CD4-positive, CD25-positive, alpha-beta regulatory T cell (primary cell): ENCODE data around the gene LRP1. TPM values are rescaled to one million over a fixed set of nuclear protein-coding genes. Genes with fewer than 3 reads are reported as not detected.

Experiments
- ATAC-seq, 2 donors: fragments of 150-1000 bp; cut with Tn5 transposase; one replicate each; pipeline ENCODE4 v1.10.0; 2021; ENCODE audit warnings: low read depth in 2 of 2, moderate number of reproducible peaks in 2 of 2, moderate library complexity in 1 of 2
- DNase-seq, 3 donors: peaks; one replicate each; pipeline versions ENCODE4 v3.0.0 to v3.0.0-alpha.2; 2012 to 2022; ENCODE audit warnings: mixed read lengths in 1 of 3
- H3K27ac ChIP-seq: one replicate; pipeline ENCODE4 v1.7.0; 2013; ENCODE audit warnings: mild to moderate bottlenecking, low read length; ENCODE audit not compliant: insufficient read depth, poor library complexity, severe bottlenecking
- H3K27me3 ChIP-seq: one replicate; pipeline ENCODE4 v1.7.0; 2013; ENCODE audit warnings: low read length; ENCODE audit not compliant: control insufficient read depth, insufficient read depth
- H3K36me3 ChIP-seq: one replicate; pipeline ENCODE4 v1.7.0; 2013; ENCODE audit warnings: mild to moderate bottlenecking, low read length, moderate library complexity; ENCODE audit not compliant: control insufficient read depth, insufficient read depth
- H3K4me1 ChIP-seq: 2 replicates; pipeline ENCODE4 v1.7.0; 2013; ENCODE audit warnings: mild to moderate bottlenecking, low read length; ENCODE audit not compliant: insufficient read depth, control insufficient read depth, poor library complexity, severe bottlenecking
- H3K4me3 ChIP-seq: one replicate; pipeline ENCODE4 v1.7.0; 2013; ENCODE audit warnings: low read depth, mild to moderate bottlenecking, low read length, moderate library complexity
- H3K9me3 ChIP-seq, 2 experiments: 1 replicate in 1 of 2; 2 replicates in 1 of 2; pipeline ENCODE4 v1.7.0; 2013; ENCODE audit warnings: low read length in 2 of 2, mild to moderate bottlenecking in 1 of 2, moderate library complexity in 1 of 2; ENCODE audit not compliant: control insufficient read depth in 2 of 2
- H3K27ac Mint-ChIP-seq, 3 donors: one replicate each; pipeline ENCODE4 v1.8.0; 2020 to 2022; ENCODE audit warnings: mild to moderate bottlenecking in 3 of 3, mixed read lengths in 3 of 3, moderate library complexity in 2 of 3
- H3K27me3 Mint-ChIP-seq: one replicate; pipeline ENCODE4 v1.8.0; 2022; ENCODE audit warnings: mild to moderate bottlenecking, mixed read lengths
- H3K36me3 Mint-ChIP-seq: one replicate; pipeline ENCODE4 v1.8.0; 2020; ENCODE audit warnings: mixed read lengths
- H3K4me1 Mint-ChIP-seq, 4 donors: one replicate each; pipeline ENCODE4 v1.8.0; 2020 to 2022; ENCODE audit warnings: mixed read lengths in 4 of 4, mild to moderate bottlenecking in 1 of 4
- H3K4me3 Mint-ChIP-seq, 4 donors: one replicate each; pipeline ENCODE4 v1.8.0; 2020 to 2022; ENCODE audit warnings: mild to moderate bottlenecking in 4 of 4, mixed read lengths in 4 of 4, moderate library complexity in 3 of 4
- H3K9me3 Mint-ChIP-seq, 7 donors: one replicate each; pipeline ENCODE4 v1.8.0; 2020 to 2022; ENCODE audit warnings: mixed read lengths in 7 of 7, mild to moderate bottlenecking in 3 of 7, moderate library complexity in 2 of 7
- polyA plus RNA-seq, 4 donors: library from polyadenylated mRNA; unstranded; fragments of 300-500 nt; fragmentation: Illumina TruSeq; gene quantifications; one replicate each; pipeline ENCODE4 v1.2.3, GENCODE V29; 2021
- total RNA-seq: library from RNA; stranded (reverse); gene quantifications from one replicate; pipeline ENCODE4 v1.2.3, GENCODE V29; 2022

LRP1 gene
- total and polyA plus RNA-seq, 5 donors from 2014 or later, result 0.13 to 3.9 (median 0.21) TPM; not detected in 1

- H3K36me3 ChIP-seq, result no peaks in the 10 kb centered on the region
- Mint-ChIP-seq H3K27ac (no peak overlapping the region), H3K4me3 (no peak overlapping the region), H3K27me3 (peaks cover 5% of the 10 kb centered on the region), H3K4me1 (peaks cover 0 to 5% (median 2%) of the 10 kb centered on the region in 4 donors), H3K36me3 (no peaks in the 10 kb centered on the region), H3K9me3 (no peaks in the 10 kb centered on the region)
- no peak overlapping the region for H3K27ac ChIP-seq
- no peak overlapping the region for H3K4me3 ChIP-seq
- H3K27me3 ChIP-seq, result no peaks in the 10 kb centered on the region
- DNase-seq, result no peak
- peak in 1 of 2 donors; percentile 20 for ATAC-seq
- no peaks in the 10 kb centered on the region for H3K9me3 ChIP-seq
- no peaks in the 10 kb centered on the region for H3K4me1 ChIP-seq
Observed at GRCh38 chr12:57248934-57249742, 120.9 kb downstream of the LRP1 start.

GRCh38 chr12:57250541-57250940, 122.3 kb downstream of the LRP1 start:
- Histone ChIP-seq H3K27ac (no peak overlapping the region), H3K9me3 (no peaks in the 10 kb centered on the region), H3K36me3 (peaks cover 7% of the 10 kb centered on the region), H3K27me3 (no peaks in the 10 kb centered on the region), H3K4me1 (no peaks in the 10 kb centered on the region), H3K4me3 (no peak overlapping the region)
- Mint-ChIP-seq H3K27ac (no peak overlapping the region), H3K36me3 (peaks cover 4% of the 10 kb centered on the region), H3K4me3 (no peak overlapping the region), H3K4me1 (peaks cover 0 to 5% (median 1%) of the 10 kb centered on the region in 4 donors), H3K27me3 (peaks cover 5% of the 10 kb centered on the region), H3K9me3 (no peaks in the 10 kb centered on the region)
- ATAC-seq (no peak), DNase-seq (no peak)

GRCh38 chr12:57250956-57251355, 122.7 kb downstream of the LRP1 start, which contains the start of gene STAC3:
Gene STAC3, minus strand, starts transcription at chr12:57251187. Its CDS starts 1,551 bp downstream, at chr12:57249636.
- Histone ChIP-seq H3K27me3 (no peaks in the 10 kb centered on the region), H3K4me1 (no peaks in the 10 kb centered on the region), H3K27ac (no peak within 1 kb of the TSS), H3K36me3 (peaks cover 11% of the 10 kb centered on the region), H3K4me3 (no peak within 1 kb of the TSS), H3K9me3 (no peaks in the 10 kb centered on the region)
- ATAC-seq (no peak), DNase-seq (no peak)
- H3K4me1 Mint-ChIP-seq, result peaks cover 0 to 5% (median 1%) of the 10 kb centered on the region in 4 donors
- peaks cover 7% of the 10 kb centered on the region for H3K36me3 Mint-ChIP-seq
- H3K27ac Mint-ChIP-seq, result no peak within 1 kb of the TSS
- H3K9me3 Mint-ChIP-seq, result no peaks in the 10 kb centered on the region
- peaks cover 5% of the 10 kb centered on the region for H3K27me3 Mint-ChIP-seq
- H3K4me3 Mint-ChIP-seq, result no peak within 1 kb of the TSS

GRCh38 chr12:57254506-57255280, 126.4 kb downstream of the LRP1 start:
- Mint-ChIP-seq H3K9me3 (peaks cover 0 to under 1% (median 0%) of the 10 kb centered on the region in 7 donors), H3K27ac (no peak overlapping the region), H3K4me1 (no peaks in the 10 kb centered on the region), H3K4me3 (no peak overlapping the region), H3K36me3 (peaks cover 18% of the 10 kb centered on the region), H3K27me3 (no peaks in the 10 kb centered on the region)
- peaks cover 47% of the 10 kb centered on the region for H3K36me3 ChIP-seq
- DNase-seq, result no peak
- H3K4me3 ChIP-seq, result no peak overlapping the region
- H3K9me3 ChIP-seq, result no peaks in the 10 kb centered on the region
- no peaks in the 10 kb centered on the region for H3K27me3 ChIP-seq
- ATAC-seq, result no peak
- no peak overlapping the region for H3K27ac ChIP-seq
- no peaks in the 10 kb centered on the region for H3K4me1 ChIP-seq

- peaks cover 24% of the 10 kb centered on the region for H3K36me3 Mint-ChIP-seq
- no peaks in the 10 kb centered on the region for H3K27me3 Mint-ChIP-seq
- no peaks in the 10 kb centered on the region for H3K4me1 ChIP-seq
- DNase-seq (no peak), ATAC-seq (no peak)
- no peaks in the 10 kb centered on the region for H3K9me3 ChIP-seq
- H3K27me3 ChIP-seq, result no peaks in the 10 kb centered on the region
- H3K36me3 ChIP-seq, result peaks cover 56% of the 10 kb centered on the region
- peaks cover 0 to 1% (median 0%) of the 10 kb centered on the region in 7 donors for H3K9me3 Mint-ChIP-seq
- no peak overlapping the region for H3K4me3 ChIP-seq
- H3K4me3 Mint-ChIP-seq, result no peak overlapping the region
- H3K27ac Mint-ChIP-seq, result no peak overlapping the region
- no peak overlapping the region for H3K27ac ChIP-seq
- no peaks in the 10 kb centered on the region for H3K4me1 Mint-ChIP-seq
Observed at GRCh38 chr12:57255916-57256315, 127.6 kb downstream of the LRP1 start.

GRCh38 chr12:57258977-57259970, 131.0 kb downstream of the LRP1 start:
- H3K27me3 ChIP-seq, result no peaks in the 10 kb centered on the region
- no peak overlapping the region for H3K4me3 Mint-ChIP-seq
- H3K4me3 ChIP-seq, result no peak overlapping the region
- H3K9me3 ChIP-seq, result no peaks in the 10 kb centered on the region
- ATAC-seq (no peak), DNase-seq (no peak)
- no peaks in the 10 kb centered on the region for H3K27me3 Mint-ChIP-seq
- H3K27ac Mint-ChIP-seq, result no peak overlapping the region
- H3K27ac ChIP-seq, result no peak overlapping the region
- H3K4me1 ChIP-seq, result no peaks in the 10 kb centered on the region
- H3K4me1 Mint-ChIP-seq, result peaks cover 0 to 7% (median 2%) of the 10 kb centered on the region in 4 donors
- H3K36me3 ChIP-seq, result peaks cover 65% of the 10 kb centered on the region
- peaks cover 39% of the 10 kb centered on the region for H3K36me3 Mint-ChIP-seq
- H3K9me3 Mint-ChIP-seq, result peaks cover 0 to 1% (median 0%) of the 10 kb centered on the region in 7 donors

GRCh38 chr12:57260366-57260765, 132.1 kb downstream of the LRP1 start:
- H3K4me3 ChIP-seq, result no peak overlapping the region
- H3K36me3 ChIP-seq, result peaks cover 65% of the 10 kb centered on the region
- no peak overlapping the region for H3K27ac ChIP-seq
- H3K9me3 ChIP-seq, result no peaks in the 10 kb centered on the region
- DNase-seq (no peak), ATAC-seq (no peak)
- Mint-ChIP-seq H3K4me1 (peaks cover 0 to 7% (median 4%) of the 10 kb centered on the region in 4 donors), H3K9me3 (peaks cover 0 to 1% (median 0%) of the 10 kb centered on the region in 7 donors), H3K27ac (peak overlapping the region in 1 of 3 donors; percentile 62), H3K36me3 (peaks cover 44% of the 10 kb centered on the region), H3K4me3 (no peak overlapping the region), H3K27me3 (no peaks in the 10 kb centered on the region)
- H3K4me1 ChIP-seq, result no peaks in the 10 kb centered on the region
- H3K27me3 ChIP-seq, result no peaks in the 10 kb centered on the region
